Esophagus muscularis mucosa (tissue), 4 donors: ENCODE measurements around the gene MN1.

Source experiments
- EP300 ChIP-seq: sonication (generic); formaldehyde crosslinking; IDR thresholded peaks from one replicate; pipeline ENCODE4 v1.6.1; 2017; ENCODE audit warnings: antibody characterized with exemption
- POLR2A ChIP-seq: fragments of 450-650 bp; IDR thresholded peaks from one replicate; pipeline ENCODE4 v1.6.1; 2017; ENCODE audit warnings: antibody characterized with exemption, moderate library complexity, mild to moderate bottlenecking, low read depth
- TF ChIP-seq, protein P1 (sequence below), 3 experiments: fragments of 200-600 bp in 2 of 3; fragments of 450-650 bp in 1 of 3; sonication (generic) in 2 of 3; IDR thresholded peaks; one replicate each; pipeline ENCODE4 v1.5.1; 2017 to 2019; ENCODE audit warnings: antibody characterized with exemption in 3 of 3, mild to moderate bottlenecking in 2 of 3, moderate library complexity in 1 of 3

DNA sequence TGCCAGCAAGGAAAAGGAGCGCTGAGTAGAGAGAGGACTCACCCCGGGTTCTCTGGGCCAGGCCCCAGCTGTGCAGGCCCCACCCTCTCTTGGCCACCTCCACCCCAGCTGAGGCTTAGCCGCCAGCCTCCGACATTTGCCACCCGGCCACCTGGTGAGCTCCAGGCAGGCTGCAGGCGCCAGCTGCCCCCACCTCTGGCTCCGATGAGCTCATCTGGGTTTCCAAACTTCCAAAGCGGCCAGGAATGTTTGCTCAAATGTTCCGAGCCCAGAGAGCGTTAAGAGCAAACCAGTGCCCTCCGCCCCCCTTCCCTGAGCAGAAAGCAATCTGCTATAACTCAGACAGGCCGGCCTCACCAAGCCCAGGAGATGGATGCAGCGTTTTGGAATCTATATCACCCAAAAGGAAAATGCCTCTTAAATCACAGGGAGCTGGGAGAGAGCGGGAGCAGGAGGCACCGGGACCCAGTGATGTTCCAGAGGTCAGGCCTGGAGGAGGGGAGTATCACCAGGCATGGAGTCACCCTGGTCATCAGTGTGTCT is 9.1 kb upstream of the MN1 start:
- TF ChIP-seq, protein P1, sequence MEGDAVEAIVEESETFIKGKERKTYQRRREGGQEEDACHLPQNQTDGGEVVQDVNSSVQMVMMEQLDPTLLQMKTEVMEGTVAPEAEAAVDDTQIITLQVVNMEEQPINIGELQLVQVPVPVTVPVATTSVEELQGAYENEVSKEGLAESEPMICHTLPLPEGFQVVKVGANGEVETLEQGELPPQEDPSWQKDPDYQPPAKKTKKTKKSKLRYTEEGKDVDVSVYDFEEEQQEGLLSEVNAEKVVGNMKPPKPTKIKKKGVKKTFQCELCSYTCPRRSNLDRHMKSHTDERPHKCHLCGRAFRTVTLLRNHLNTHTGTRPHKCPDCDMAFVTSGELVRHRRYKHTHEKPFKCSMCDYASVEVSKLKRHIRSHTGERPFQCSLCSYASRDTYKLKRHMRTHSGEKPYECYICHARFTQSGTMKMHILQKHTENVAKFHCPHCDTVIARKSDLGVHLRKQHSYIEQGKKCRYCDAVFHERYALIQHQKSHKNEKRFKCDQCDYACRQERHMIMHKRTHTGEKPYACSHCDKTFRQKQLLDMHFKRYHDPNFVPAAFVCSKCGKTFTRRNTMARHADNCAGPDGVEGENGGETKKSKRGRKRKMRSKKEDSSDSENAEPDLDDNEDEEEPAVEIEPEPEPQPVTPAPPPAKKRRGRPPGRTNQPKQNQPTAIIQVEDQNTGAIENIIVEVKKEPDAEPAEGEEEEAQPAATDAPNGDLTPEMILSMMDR (IDR thresholded peaks at IDR 0.05), result peak in 1 of 3 experiments; percentile 14
- no peak for TF ChIP-seq EP300
- no peak for TF ChIP-seq POLR2A
